ENCODE results near the gene LDLRAD2. TPM values are rescaled to one million over a fixed set of nuclear protein-coding genes. Genes with fewer than 3 reads are reported as not detected.

LDLRAD2 gene
- total and polyA plus RNA-seq, 2 of the 4 experiments (the other 2 are of a cell fraction) = 0.05 TPM; not detected in 1

DNA sequence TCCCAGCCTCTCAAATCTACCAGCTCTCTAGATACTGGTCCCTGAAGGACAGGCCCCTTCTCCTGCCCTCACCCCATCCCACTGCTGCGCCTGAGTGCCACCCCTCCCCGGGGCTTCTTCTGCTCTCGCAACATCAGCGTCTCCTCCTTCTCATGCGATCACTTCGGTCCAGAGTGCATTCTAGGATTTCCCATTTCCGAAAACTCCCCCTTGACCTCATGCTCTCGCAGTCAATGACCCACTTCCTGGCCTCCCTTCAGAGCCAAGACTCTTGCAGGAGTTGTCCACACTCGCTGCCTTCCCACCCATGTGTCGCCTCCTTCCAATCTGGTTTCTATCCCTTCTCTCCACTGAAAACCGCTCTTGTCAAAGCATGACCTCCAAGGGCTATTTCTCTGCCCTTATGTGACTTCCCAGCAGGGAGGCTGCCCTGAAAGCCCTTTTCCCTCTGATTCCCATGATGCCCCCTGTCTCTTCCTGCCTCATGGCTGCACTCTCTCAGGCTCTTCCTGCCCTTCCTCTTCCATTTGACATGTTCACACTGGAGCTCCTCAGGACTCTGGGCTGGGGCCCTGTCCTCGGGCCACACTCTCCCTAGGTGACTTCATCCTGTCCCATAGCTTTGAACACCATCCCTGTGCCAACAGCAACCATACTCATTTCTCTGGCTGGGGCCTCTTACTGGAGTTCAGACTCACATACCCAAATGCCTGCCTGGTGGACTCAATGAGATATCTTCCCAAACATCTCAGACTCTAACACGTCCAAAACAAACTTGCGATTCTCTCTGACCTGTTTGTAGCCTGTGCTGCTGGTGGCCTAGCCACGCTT is 46.0 kb downstream of the LDLRAD2 start:
- no peaks in the 10 kb centered on the region for H3K9me3 ChIP-seq (ENCODE audit: control insufficient read depth, insufficient read depth, low read length)
- no peak overlapping the region for H4K91ac ChIP-seq (ENCODE audit: insufficient read depth, low read depth, low read length)
- H3K56ac ChIP-seq (ENCODE audit: extremely low read depth, insufficient read depth, low read length) = no peak overlapping the region
- no peak overlapping the region for H2BK15ac ChIP-seq (ENCODE audit: low read depth, low read length)
- 89% methylated on average over 13 of the region's 15 CpGs; no CpG with 5 or more reads in 1 of the 2 experiments for WGBS, 2 experiments (ENCODE audit: extremely low coverage in 2 of 2, insufficient read length in 1 of 2)
- intact Hi-C loops (cut with micrococcal nuclease) (no loop called here), dilution Hi-C loops (cut with HindIII; ENCODE audit: low sequenced_read_pairs, unreplicated experiment) (no loop called here), in situ Hi-C loops (cut with MboI; ENCODE audit: low sequenced_read_pairs) (no loop called here)
- CTCF ChIA-PET = no interaction called here
- no peak overlapping the region for H4K8ac ChIP-seq (ENCODE audit: low read depth in 2 of 2, low read length in 2 of 2)
- peaks cover 8 to 27% of the 10 kb centered on the region in 2 experiments for H3K79me1 ChIP-seq (ENCODE audit: low read depth in 1 of 2, low read length in 2 of 2)
- no TSS peak for BruUV-seq (replicated peaks)
- peaks cover 6% of the 10 kb centered on the region for H3K9me1 ChIP-seq (ENCODE audit: insufficient read depth, low read length)
- no peak overlapping the region for H2AFZ ChIP-seq (replicated peaks; ENCODE audit: low read length, poor library complexity)
- H3K4me3 ChIP-seq (ENCODE audit: insufficient read depth, low read depth, low read length) = no peak overlapping the region
- H3K27me3 ChIP-seq (ENCODE audit: control insufficient read depth, insufficient read depth, low read length) = no peaks in the 10 kb centered on the region
- H2AK9ac ChIP-seq (replicated peaks; ENCODE audit: low read depth, low read length, poor library complexity) = peak overlapping the region; percentile 52
- no peak overlapping the region for H3K4ac ChIP-seq (ENCODE audit: low read depth, low read length)
- peaks cover 6% of the 10 kb centered on the region for H3K4me1 ChIP-seq (ENCODE audit: control insufficient read depth, insufficient read depth, low read length)
- H2BK20ac ChIP-seq (ENCODE audit: low read depth, low read length) = no peak overlapping the region
- no peak overlapping the region for H3K23ac ChIP-seq (ENCODE audit: low read depth, low read length)
- no peak overlapping the region; the same call in 1 of the 2 replicates for H3K14ac ChIP-seq (replicated peaks; ENCODE audit: low read depth, low read length)
- no peak overlapping the region for H3K4me2 ChIP-seq (ENCODE audit: low read depth, low read length)
- no peak overlapping the region for H2BK5ac ChIP-seq (ENCODE audit: low read depth, low read length, poor library complexity, severe bottlenecking)
- no peak overlapping the region for H3K27ac ChIP-seq (ENCODE audit: insufficient read depth, low read length)
- no peak overlapping the region for H2AK5ac ChIP-seq (ENCODE audit: low read depth, low read length)
- no peak overlapping the region for H2BK120ac ChIP-seq (ENCODE audit: low read depth, low read length)
- H3K18ac ChIP-seq (ENCODE audit: low read depth, low read length) = no peak overlapping the region
- POLR2A ChIA-PET (ENCODE audit: unreplicated experiment) = no interaction called here
- ATAC-seq (ENCODE audit: low read depth) (no peak), DNase-seq (no peak)
- H3K9ac ChIP-seq (ENCODE audit: low read depth, low read length) = no peak overlapping the region
- H4K5ac ChIP-seq (ENCODE audit: low read depth, low read length) = no peak overlapping the region
- peaks cover 7% of the 10 kb centered on the region for H4K20me1 ChIP-seq (ENCODE audit: insufficient read depth, low read length)
- H3K36me3 ChIP-seq (ENCODE audit: control insufficient read depth, insufficient read depth, low read length) = peaks cover 82% of the 10 kb centered on the region
- TF ChIP-seq, protein P1, sequence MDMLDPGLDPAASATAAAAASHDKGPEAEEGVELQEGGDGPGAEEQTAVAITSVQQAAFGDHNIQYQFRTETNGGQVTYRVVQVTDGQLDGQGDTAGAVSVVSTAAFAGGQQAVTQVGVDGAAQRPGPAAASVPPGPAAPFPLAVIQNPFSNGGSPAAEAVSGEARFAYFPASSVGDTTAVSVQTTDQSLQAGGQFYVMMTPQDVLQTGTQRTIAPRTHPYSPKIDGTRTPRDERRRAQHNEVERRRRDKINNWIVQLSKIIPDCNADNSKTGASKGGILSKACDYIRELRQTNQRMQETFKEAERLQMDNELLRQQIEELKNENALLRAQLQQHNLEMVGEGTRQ (IDR thresholded peaks at IDR 0.05; ENCODE audit: low read depth, low read length) = no peak
- no peak for TF ChIP-seq RAD21 (IDR thresholded peaks at IDR 0.05; ENCODE audit: low read length)
- no peak for TF ChIP-seq MAFK (IDR thresholded peaks at IDR 0.05; ENCODE audit: low read depth, low read length)
- TF ChIP-seq BHLHE40 (IDR thresholded peaks at IDR 0.05; ENCODE audit: low read depth, low read length) = no peak
- no peak for TF ChIP-seq SMC3 (IDR thresholded peaks at IDR 0.05; ENCODE audit: low read depth, low read length)
- no peak for TF ChIP-seq CHD1 (IDR thresholded peaks at IDR 0.05; ENCODE audit: low read depth, low read length)
- no peak for TF ChIP-seq MXI1 (IDR thresholded peaks at IDR 0.05; ENCODE audit: borderline replicate concordance, low read depth, low read length)
- TF ChIP-seq ELK1 (IDR thresholded peaks at IDR 0.05; ENCODE audit: borderline replicate concordance, low read depth, low read length) = no peak
- TF ChIP-seq FOS (IDR thresholded peaks at IDR 0.05; ENCODE audit: low read depth, low read length) = no peak
- TF ChIP-seq RCOR1 (IDR thresholded peaks at IDR 0.05; ENCODE audit: insufficient replicate concordance, low read length) = no peak
- no peak for TF ChIP-seq RFX5 (IDR thresholded peaks at IDR 0.05; ENCODE audit: low read depth, low read length)
- TF ChIP-seq, protein P2, sequence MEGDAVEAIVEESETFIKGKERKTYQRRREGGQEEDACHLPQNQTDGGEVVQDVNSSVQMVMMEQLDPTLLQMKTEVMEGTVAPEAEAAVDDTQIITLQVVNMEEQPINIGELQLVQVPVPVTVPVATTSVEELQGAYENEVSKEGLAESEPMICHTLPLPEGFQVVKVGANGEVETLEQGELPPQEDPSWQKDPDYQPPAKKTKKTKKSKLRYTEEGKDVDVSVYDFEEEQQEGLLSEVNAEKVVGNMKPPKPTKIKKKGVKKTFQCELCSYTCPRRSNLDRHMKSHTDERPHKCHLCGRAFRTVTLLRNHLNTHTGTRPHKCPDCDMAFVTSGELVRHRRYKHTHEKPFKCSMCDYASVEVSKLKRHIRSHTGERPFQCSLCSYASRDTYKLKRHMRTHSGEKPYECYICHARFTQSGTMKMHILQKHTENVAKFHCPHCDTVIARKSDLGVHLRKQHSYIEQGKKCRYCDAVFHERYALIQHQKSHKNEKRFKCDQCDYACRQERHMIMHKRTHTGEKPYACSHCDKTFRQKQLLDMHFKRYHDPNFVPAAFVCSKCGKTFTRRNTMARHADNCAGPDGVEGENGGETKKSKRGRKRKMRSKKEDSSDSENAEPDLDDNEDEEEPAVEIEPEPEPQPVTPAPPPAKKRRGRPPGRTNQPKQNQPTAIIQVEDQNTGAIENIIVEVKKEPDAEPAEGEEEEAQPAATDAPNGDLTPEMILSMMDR (conservative IDR thresholded peaks at IDR 0.05; ENCODE audit: low read depth, low read length) = no peak
- no peak for TF ChIP-seq CEBPB (IDR thresholded peaks at IDR 0.05; ENCODE audit: low read depth, low read length)
- no peak for TF ChIP-seq POLR2A (IDR thresholded peaks at IDR 0.05; ENCODE audit: low read depth, low read length)
- TF ChIP-seq NFE2L2 (IDR thresholded peaks at IDR 0.05; ENCODE audit: low read depth, low read length) = no peak

Measured in IMR-90 (cell line).